ENCODE data around the gene SARS1. TPM values are rescaled to one million over a fixed set of nuclear protein-coding genes. Genes with fewer than 3 reads are reported as not detected.
"Not testable (repeated sequence)": the region's sequence is repeated elsewhere in the genome, so short reads cannot be mapped to it uniquely, and the experiment has no call there.

Gene SARS1
- total RNA-seq, 4 donors from 2014 or later: 109 to 151 (median 132) TPM

GRCh38 chr1:109210058-109210457, 3.7 kb upstream of the SARS1 start:
- DNase-seq (ENCODE audit: low spot score) (no peak), ATAC-seq (ENCODE audit: low FRiP score) (no peak)
- TF ChIP-seq CTCF (IDR thresholded peaks at IDR 0.05): no peak

GRCh38 chr1:109213345-109213823, 334 bp upstream of the SARS1 start:
- no peak for ATAC-seq (ENCODE audit: low FRiP score)
- DNase-seq (ENCODE audit: low spot score): no peak
- no peak for TF ChIP-seq CTCF (IDR thresholded peaks at IDR 0.05)

- no peak for DNase-seq (ENCODE audit: low spot score)
- peak; percentile 65 for ATAC-seq (ENCODE audit: low FRiP score)
- TF ChIP-seq CTCF (IDR thresholded peaks at IDR 0.05): no peak
These were observed 1.2 kb downstream of the SARS1 start for GRCh38 chr1:109214695-109215623.

- ATAC-seq (ENCODE audit: low FRiP score): no peak
- DNase-seq (ENCODE audit: low spot score): no peak
- no peak for TF ChIP-seq CTCF (IDR thresholded peaks at IDR 0.05)
These were observed 2.9 kb downstream of the SARS1 start for GRCh38 chr1:109216662-109217061.

GRCh38 chr1:109218516-109218915, 4.8 kb downstream of the SARS1 start:
- ATAC-seq (ENCODE audit: low FRiP score) (no peak), DNase-seq (ENCODE audit: low spot score) (no peak)
- no peak for TF ChIP-seq CTCF (IDR thresholded peaks at IDR 0.05)

- DNase-seq (ENCODE audit: low spot score); ATAC-seq (ENCODE audit: low FRiP score): not testable (repeated sequence)
These were observed 7.5 kb downstream of the SARS1 start for GRCh38 chr1:109221201-109221600.

GRCh38 chr1:109225308-109225707, 11.6 kb downstream of the SARS1 start:
- DNase-seq (ENCODE audit: low spot score) (no peak), ATAC-seq (ENCODE audit: low FRiP score) (no peak)
- no peak for TF ChIP-seq CTCF (IDR thresholded peaks at IDR 0.05)
